ENCODE data around the gene FBXO48. TPM values are rescaled to one million over a fixed set of nuclear protein-coding genes. Genes with fewer than 3 reads are reported as not detected.

FBXO48 gene
- total and polyA plus RNA-seq, 2 of the 8 experiments (the other 6 are each of a cell fraction or from before 2014, with no cell fraction given) = 1.1 to 1.5 TPM

DNA sequence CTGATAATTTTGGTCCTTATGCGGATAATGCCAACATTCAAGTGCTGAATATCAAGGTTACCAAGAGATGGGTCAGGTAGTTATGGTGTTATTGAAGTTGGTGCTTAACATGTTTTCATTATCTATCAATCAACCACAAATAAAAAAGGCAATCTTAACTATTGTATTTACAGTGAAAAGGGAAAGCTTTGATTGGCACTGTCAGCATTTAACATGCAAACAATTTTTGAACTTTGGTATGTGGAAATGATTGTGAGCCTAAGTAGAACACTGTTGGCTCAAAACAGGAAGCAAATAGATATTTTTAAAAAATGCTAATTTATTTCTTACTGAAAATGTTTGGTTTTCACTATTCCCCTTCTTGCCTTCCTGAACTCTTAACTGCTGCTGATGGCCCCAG lies 22.2 kb upstream of the FBXO48 start:
- Histone ChIP-seq H3K14ac (ENCODE audit: insufficient read length) (no peak overlapping the region), H3K9ac (replicated peaks in 1 of 4; ENCODE audit: extremely low read depth in 1 of 4, low read depth in 3 of 4, low read length in 3 of 4) (no peak overlapping the region), H3K18ac (ENCODE audit: extremely low read depth, low read length) (no peak overlapping the region), H3K4me1 (replicated peaks in 1 of 4; ENCODE audit: control insufficient read depth in 3 of 4, insufficient read depth in 4 of 4, low read length in 3 of 4) (no peaks in the 10 kb centered on the region), H3K79me2 (ENCODE audit: control insufficient read depth in 1 of 2, insufficient read depth in 2 of 2, low read length in 2 of 2) (no peaks in the 10 kb centered on the region), H2AK5ac (ENCODE audit: low read depth, low read length) (no peak overlapping the region), H3K23me2 (ENCODE audit: low read depth, low read length) (no peaks in the 10 kb centered on the region), H2BK15ac (ENCODE audit: low read length) (no peak overlapping the region), H4K91ac (replicated peaks; ENCODE audit: insufficient read length, low read length) (no peak overlapping the region), H3K23ac (ENCODE audit: insufficient read length) (no peak overlapping the region), H3K4me3 (ENCODE audit: extremely low read depth in 1 of 4, insufficient read depth in 2 of 4, low read depth in 3 of 4, low read length in 4 of 4) (no peak overlapping the region), H3K4ac (replicated peaks; ENCODE audit: insufficient read length, low read depth, low read length) (no peak overlapping the region), H2BK12ac (ENCODE audit: low read depth, low read length) (no peak overlapping the region), H2BK5ac (ENCODE audit: low read depth, low read length) (no peak overlapping the region), H4K20me1 (replicated peaks in 1 of 2; ENCODE audit: control insufficient read depth in 1 of 2, insufficient read depth in 2 of 2, low read length in 2 of 2) (no peaks in the 10 kb centered on the region), H2AFZ (ENCODE audit: low read length) (no peak overlapping the region), H3K56ac (replicated peaks; ENCODE audit: insufficient read length, low read depth, low read length) (no peak overlapping the region), H2BK20ac (ENCODE audit: low read length) (no peak overlapping the region), H3K27me3 (replicated peaks in 1 of 4; ENCODE audit: control insufficient read depth in 3 of 4, extremely low read depth in 1 of 4, insufficient read depth in 3 of 4, low read length in 3 of 4) (no peaks in the 10 kb centered on the region), H4K5ac (ENCODE audit: insufficient read length, low read depth, low read length) (no peak overlapping the region), H4K8ac (ENCODE audit: extremely low read depth, insufficient read depth, low read length) (no peak overlapping the region), H3K27ac (ENCODE audit: low read depth, low read length) (no peak overlapping the region), H3K9me3 (ENCODE audit: insufficient read depth in 2 of 2, low read depth in 1 of 2, low read length in 1 of 2) (no peaks in the 10 kb centered on the region), H3K4me2 (ENCODE audit: insufficient read depth in 1 of 2, low read depth in 2 of 2, low read length in 2 of 2) (no peak overlapping the region), H3K79me1 (ENCODE audit: low read depth, low read length) (no peaks in the 10 kb centered on the region), H2BK120ac (replicated peaks; ENCODE audit: low read depth, low read length) (no peak overlapping the region), H3K36me3 (ENCODE audit: control insufficient read depth in 2 of 4, insufficient read depth in 4 of 4, low read length in 3 of 4) (no peaks in the 10 kb centered on the region)
- TF ChIP-seq CHD2 (IDR thresholded peaks at IDR 0.05; ENCODE audit: low read length) (no peak), JUND (IDR thresholded peaks at IDR 0.05; ENCODE audit: low read length) (no peak), KDM4A (IDR thresholded peaks at IDR 0.05; ENCODE audit: low read depth, low read length, severe bottlenecking) (no peak), JUN (IDR thresholded peaks at IDR 0.05; ENCODE audit: low read depth, low read length) (no peak), TAF1 (IDR thresholded peaks at IDR 0.05; ENCODE audit: low read depth, low read length) (no peak), SUZ12 (IDR thresholded peaks at IDR 0.05; ENCODE audit: low read length) (no peak), RBBP5 (IDR thresholded peaks at IDR 0.05; ENCODE audit: borderline replicate concordance, low read depth, low read length) (no peak)
- TF ChIP-seq, protein P1, sequence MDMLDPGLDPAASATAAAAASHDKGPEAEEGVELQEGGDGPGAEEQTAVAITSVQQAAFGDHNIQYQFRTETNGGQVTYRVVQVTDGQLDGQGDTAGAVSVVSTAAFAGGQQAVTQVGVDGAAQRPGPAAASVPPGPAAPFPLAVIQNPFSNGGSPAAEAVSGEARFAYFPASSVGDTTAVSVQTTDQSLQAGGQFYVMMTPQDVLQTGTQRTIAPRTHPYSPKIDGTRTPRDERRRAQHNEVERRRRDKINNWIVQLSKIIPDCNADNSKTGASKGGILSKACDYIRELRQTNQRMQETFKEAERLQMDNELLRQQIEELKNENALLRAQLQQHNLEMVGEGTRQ (IDR thresholded peaks at IDR 0.05; ENCODE audit: low read length) = no peak
- POLR2A ChIA-PET (ENCODE audit: partially characterized antibody) = no interaction called here
- WGBS, 2 experiments (ENCODE audit: extremely low coverage in 1 of 2, insufficient coverage in 1 of 2, insufficient read length in 1 of 2, insufficient replicate concordance in 2 of 2, low coverage in 1 of 2, low lambda C conversion rate in 2 of 2, missing lambda C conversion rate in 1 of 2) = 95% methylated on average over 1 of the region's 1 CpG; no CpG with 5 or more reads in 1 of the 2 experiments
- CTCF ChIA-PET (ENCODE audit: partially characterized antibody) = interaction anchor here (0.8 to 1.8 kb wide), 3 partner anchors 21 to 417 kb away, joined by 3 to 9 read pairs (median 4); no protein-coding TSS in a partner anchor
- no peak for DNase-seq (ENCODE audit: low read depth in 1 of 2, low spot score in 2 of 2)
- no peak for FAIRE-seq
